Right atrium auricular region (tissue), 2 donors: ENCODE results near the gene LTBP1. TPM values are rescaled to one million over a fixed set of nuclear protein-coding genes. Genes with fewer than 3 reads are reported as not detected.
"Not testable (repeated sequence)": the region's sequence is repeated elsewhere in the genome, so short reads cannot be mapped to it uniquely, and the experiment has no call there.

Source experiments
- DNase-seq: peaks from one replicate; pipeline ENCODE4 v3.0.0-alpha.2; 2019; ENCODE audit warnings: low spot score
- H3K27ac ChIP-seq, 2 donors: fragments of 200-600 bp; sonication (generic); 1 replicate in 1 of 2; 2 replicates in 1 of 2; pipeline ENCODE4 v1.5.1; 2016 to 2019
- H3K27me3 ChIP-seq, 2 donors: fragments of 200-600 bp; sonication (generic); one replicate each; pipeline versions ENCODE4 v1.5.1 to v1.6.0; 2017 to 2019
- H3K36me3 ChIP-seq: fragments of 200-600 bp; sonication (generic); one replicate; pipeline ENCODE4 v1.5.1; 2016
- H3K4me1 ChIP-seq, 2 donors: fragments of 200-600 bp; sonication (generic); one replicate each; pipeline versions ENCODE4 v1.5.1 to v1.6.0; 2017 to 2019
- H3K4me3 ChIP-seq, 2 donors: fragments of 200-600 bp; sonication (generic); 1 replicate in 1 of 2; 2 replicates in 1 of 2; pipeline ENCODE4 v1.5.1; 2017 to 2019; ENCODE audit warnings: mild to moderate bottlenecking in 1 of 2, moderate library complexity in 1 of 2
- H3K9me3 ChIP-seq, 2 donors: fragments of 200-600 bp; sonication (generic); one replicate each; pipeline ENCODE4 v1.5.1; 2019
- CTCF ChIP-seq, 2 donors: fragments of 200-600 bp; sonication (generic); IDR thresholded peaks; one replicate each; pipeline ENCODE4 v1.5.1; 2019; ENCODE audit warnings: antibody characterized with exemption in 2 of 2
- total RNA-seq, 2 donors: library from RNA; depleted of rRNA; stranded (reverse); fragments of >200 nt; gene quantifications; one replicate each; pipeline ENCODE4 v1.1.0, GENCODE V29; 2016

Gene LTBP1
- total RNA-seq, 2 donors from 2014 or later: 168 to 291 TPM

- TF ChIP-seq CTCF (IDR thresholded peaks at IDR 0.05): no peak
- H3K4me1 ChIP-seq: peaks cover 0 to 4% of the 10 kb centered on the region in 2 donors
- no peak for DNase-seq
- H3K27me3 ChIP-seq: no peaks in the 10 kb centered on the region
- H3K9me3 ChIP-seq: no peaks in the 10 kb centered on the region
- H3K4me3 ChIP-seq: no peak overlapping the region
- H3K27ac ChIP-seq: no peak overlapping the region
- peaks cover 21% of the 10 kb centered on the region for H3K36me3 ChIP-seq
These were observed 278.6 kb downstream of the LTBP1 start for GRCh38 chr2:33225350-33225749.

GRCh38 chr2:33226546-33226945, 279.8 kb downstream of the LTBP1 start:
- H3K9me3 ChIP-seq: no peaks in the 10 kb centered on the region
- DNase-seq: no peak
- H3K27me3 ChIP-seq: no peaks in the 10 kb centered on the region
- no peak for TF ChIP-seq CTCF (IDR thresholded peaks at IDR 0.05)
- no peak overlapping the region for H3K4me3 ChIP-seq
- H3K4me1 ChIP-seq: no peaks in the 10 kb centered on the region
- H3K27ac ChIP-seq: no peak overlapping the region
- peaks cover 21% of the 10 kb centered on the region for H3K36me3 ChIP-seq

DNA sequence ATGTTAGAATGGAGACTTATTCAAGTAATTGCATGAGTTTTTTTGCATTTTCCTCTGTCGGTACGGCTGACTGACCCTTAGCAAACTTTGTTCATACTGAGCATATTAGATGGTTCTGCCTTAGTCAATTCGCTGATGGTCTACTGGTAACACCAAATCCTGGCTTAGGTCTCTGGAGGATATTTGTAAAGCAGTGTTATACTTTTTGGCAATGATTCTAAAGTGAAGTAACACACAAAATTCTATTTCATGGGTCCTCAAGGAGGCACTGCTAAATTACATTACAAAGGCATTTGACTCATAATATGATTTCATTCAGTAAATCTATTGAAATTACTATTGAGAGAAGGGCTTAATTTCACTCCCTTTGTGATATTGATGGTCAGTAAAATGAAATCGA, 282.9 kb downstream of the LTBP1 start:
- DNase-seq: no peak
- Histone ChIP-seq H3K4me3 (no peak overlapping the region), H3K36me3 (peaks cover 3% of the 10 kb centered on the region), H3K9me3 (no peaks in the 10 kb centered on the region), H3K27ac (no peak overlapping the region), H3K4me1 (no peaks in the 10 kb centered on the region), H3K27me3 (no peaks in the 10 kb centered on the region)
- no peak for TF ChIP-seq CTCF (IDR thresholded peaks at IDR 0.05)

DNA sequence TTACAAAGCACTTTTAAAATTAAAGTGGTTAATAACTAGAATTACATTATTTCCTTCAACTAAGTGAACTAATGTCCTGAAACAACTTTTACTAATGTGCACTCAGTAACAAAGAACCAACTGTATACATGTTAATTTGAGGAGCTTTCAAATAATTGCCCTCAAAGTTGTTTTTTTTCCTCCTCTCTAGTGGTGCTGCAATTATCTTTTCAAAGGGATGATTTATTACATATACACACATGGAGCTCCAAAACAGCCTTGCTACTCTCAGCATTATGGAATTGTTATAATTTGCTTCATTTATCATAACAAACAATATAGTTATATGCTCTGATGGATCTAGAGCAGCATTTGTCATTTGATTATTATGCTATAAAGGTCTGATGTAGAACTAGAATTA, 283.4 kb downstream of the LTBP1 start:
- Histone ChIP-seq H3K36me3 (peaks cover 9% of the 10 kb centered on the region), H3K27me3 (no peaks in the 10 kb centered on the region), H3K4me1 (no peaks in the 10 kb centered on the region), H3K4me3 (no peak overlapping the region), H3K9me3 (no peaks in the 10 kb centered on the region), H3K27ac (no peak overlapping the region)
- DNase-seq: no peak
- TF ChIP-seq CTCF (IDR thresholded peaks at IDR 0.05): no peak

GRCh38 chr2:33230842-33231241, 284.1 kb downstream of the LTBP1 start:
- H3K27me3 ChIP-seq: no peaks in the 10 kb centered on the region
- no peak for DNase-seq
- peaks cover 15% of the 10 kb centered on the region for H3K36me3 ChIP-seq
- H3K27ac ChIP-seq: no peak overlapping the region
- H3K4me3 ChIP-seq: no peak overlapping the region
- no peak for TF ChIP-seq CTCF (IDR thresholded peaks at IDR 0.05)
- no peaks in the 10 kb centered on the region for H3K4me1 ChIP-seq
- H3K9me3 ChIP-seq: no peaks in the 10 kb centered on the region

- H3K9me3 ChIP-seq, H3K4me1 ChIP-seq, H3K4me3 ChIP-seq, H3K27me3 ChIP-seq, H3K27ac ChIP-seq, DNase-seq: not testable (repeated sequence)
- peaks cover 15% of the 10 kb centered on the region for H3K36me3 ChIP-seq
These were observed 288.8 kb downstream of the LTBP1 start for GRCh38 chr2:33235559-33235958.
